C4-2B (cell line): ENCODE results near the gene MAGI3.

Source experiments
- H3K27ac ChIP-seq: fragments of 450-650 bp; 2 replicates; pipeline ENCODE4 v1.5.1; 2017
- CTCF ChIP-seq: fragments of 450-650 bp; conservative IDR thresholded peaks from 2 replicates; pipeline ENCODE4 v1.5.1; 2017; ENCODE audit warnings: mild to moderate bottlenecking
- ZFX ChIP-seq: fragments of 450-650 bp; IDR thresholded peaks from 2 replicates; pipeline ENCODE4 v1.6.1; 2017

MAGI3 gene

DNA sequence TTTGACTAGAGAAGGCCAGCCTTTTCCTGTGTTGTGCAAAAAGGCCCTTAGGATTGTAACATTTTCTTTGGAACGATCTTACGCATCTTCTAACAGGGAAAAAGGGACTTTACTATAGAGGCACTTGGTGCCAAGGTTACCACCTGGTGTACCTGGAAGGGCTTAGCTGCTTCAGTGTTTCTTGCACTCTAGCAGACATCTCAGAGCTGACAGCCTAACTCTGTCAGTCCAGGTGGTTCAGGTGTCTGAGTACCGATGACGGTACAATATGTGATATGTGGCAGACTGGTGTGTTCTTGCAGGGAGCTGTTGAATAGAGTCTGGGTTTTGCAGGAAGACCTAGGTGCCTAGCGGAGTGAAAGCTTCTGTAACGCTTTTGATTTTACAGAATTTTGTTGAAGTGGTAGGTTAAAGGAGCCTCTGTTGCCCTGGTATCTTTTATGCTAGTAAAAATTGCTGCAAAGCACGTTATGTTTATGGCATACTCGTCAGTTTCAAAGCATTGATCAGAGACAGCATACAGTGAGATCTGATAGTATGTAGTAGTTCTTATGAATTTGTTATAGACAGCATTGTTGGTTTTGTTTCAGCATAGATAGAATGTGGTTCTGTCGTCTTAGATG is 1.4 kb downstream of the MAGI3 start:
- H3K27ac ChIP-seq = peak overlapping the region; percentile 87
- TF ChIP-seq ZFX = no peak
- no peak; the same call in 1 of the 2 replicates for TF ChIP-seq CTCF

DNA sequence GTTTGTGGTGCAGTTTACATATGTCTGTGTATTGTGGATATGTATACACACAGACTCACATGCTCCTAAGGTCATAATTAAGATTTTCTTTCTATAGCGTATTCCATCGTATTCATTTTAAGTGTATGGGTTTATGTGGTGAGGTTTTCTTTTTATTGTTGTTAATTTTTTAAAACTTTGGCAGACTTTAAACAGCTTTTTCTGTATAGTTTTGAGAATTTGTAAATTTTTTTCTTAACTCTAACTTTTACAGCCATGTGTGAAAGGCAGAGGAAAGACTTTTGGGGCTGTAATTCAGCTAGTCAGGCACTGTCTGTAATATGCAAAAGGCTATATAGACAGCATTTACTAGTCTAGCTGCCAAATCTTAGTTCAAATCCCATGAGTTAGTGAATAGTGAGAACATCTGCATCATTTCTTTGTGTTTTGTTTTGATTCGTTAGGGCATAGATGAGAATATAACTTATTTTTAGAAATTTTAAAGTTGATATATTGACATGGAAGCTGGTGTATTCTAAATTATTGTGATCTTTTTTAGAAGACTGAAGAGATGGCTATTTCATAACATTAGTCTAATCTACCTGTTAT is 2.3 kb downstream of the MAGI3 start:
- no peak overlapping the region for H3K27ac ChIP-seq
- TF ChIP-seq CTCF = no peak
- no peak for TF ChIP-seq ZFX

GRCh38 chr1:113394043-113394862 is 3.9 kb downstream of the MAGI3 start:
- no peak for TF ChIP-seq ZFX
- TF ChIP-seq CTCF = no peak
- no peak overlapping the region for H3K27ac ChIP-seq

DNA sequence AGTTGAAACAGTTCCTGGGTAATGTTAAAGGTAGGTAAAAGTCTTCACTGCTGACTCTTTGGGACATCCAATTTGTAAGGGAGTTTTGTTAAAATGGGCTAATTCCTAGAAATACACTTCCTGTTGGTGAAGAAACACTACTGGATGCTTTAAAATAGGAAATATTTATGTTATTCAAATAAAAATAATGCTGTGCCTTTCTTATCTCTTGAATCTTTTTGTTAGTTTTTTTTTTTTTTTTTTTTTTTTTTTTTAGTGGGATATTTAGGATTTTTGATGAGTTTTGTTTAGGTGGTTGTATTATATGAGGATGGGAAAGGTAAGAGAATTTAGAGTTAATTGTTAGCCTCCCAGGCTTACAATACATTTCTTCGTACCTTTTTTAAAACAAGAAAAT is 4.5 kb downstream of the MAGI3 start:
- no peak overlapping the region for H3K27ac ChIP-seq
- no peak for TF ChIP-seq ZFX
- TF ChIP-seq CTCF = no peak

- no peak for TF ChIP-seq CTCF
- no peak for TF ChIP-seq ZFX
- H3K27ac ChIP-seq = no peak overlapping the region
Measured at GRCh38 chr1:113396102-113396501, 5.8 kb downstream of the MAGI3 start.

GRCh38 chr1:113396585-113396984 is 6.3 kb downstream of the MAGI3 start:
- no peak overlapping the region for H3K27ac ChIP-seq
- TF ChIP-seq CTCF = no peak
- TF ChIP-seq ZFX = no peak

DNA sequence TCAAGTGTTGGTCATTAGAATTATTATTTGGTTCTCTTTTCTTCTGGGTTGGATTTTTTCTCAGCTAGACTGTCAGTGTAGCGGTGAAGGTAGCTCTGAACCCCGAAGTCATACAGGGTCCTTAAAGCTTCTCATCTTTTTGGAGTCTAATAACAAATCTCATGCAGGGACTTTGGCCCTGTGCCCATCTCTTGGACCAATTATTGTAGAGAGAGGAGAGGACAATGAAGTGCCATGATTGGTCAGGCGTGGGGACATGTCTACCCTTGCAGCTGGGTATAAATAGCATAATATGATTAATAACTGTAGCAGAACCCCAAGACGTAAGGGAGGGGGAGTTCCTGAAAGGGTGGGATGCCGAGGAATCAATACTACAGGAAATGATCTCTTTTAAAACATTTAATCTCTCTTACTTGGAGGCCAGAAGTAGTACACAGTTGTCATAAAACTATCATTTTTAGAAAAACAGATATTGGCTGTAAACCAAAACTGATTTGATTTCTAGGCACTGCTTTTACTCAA is 8.8 kb downstream of the MAGI3 start:
- TF ChIP-seq ZFX (no peak), CTCF (no peak)

More for the DNA sequence above, 8.8 kb downstream of the MAGI3 start:
- H3K27ac ChIP-seq = no peak overlapping the region
